Measurements from ENCODE around the gene PLEKHA3.

PLEKHA3 gene

GRCh38 chr2:178528647-178529046 is 48.4 kb downstream of the PLEKHA3 start:
- no peak overlapping the region for H3K4me3 ChIP-seq (ENCODE audit: low read depth, low read length)
- DNase-seq (ENCODE audit: low read depth) = no peak
- TF ChIP-seq CTCF (IDR thresholded peaks at IDR 0.05; ENCODE audit: low read depth, low read length, missing control alignments) = no peak

- DNase-seq (ENCODE audit: low read depth) = no peak
- no peak overlapping the region for H3K4me3 ChIP-seq (ENCODE audit: low read depth, low read length)
- TF ChIP-seq CTCF (IDR thresholded peaks at IDR 0.05; ENCODE audit: low read depth, low read length, missing control alignments) = no peak
Observed at GRCh38 chr2:178529194-178529593, 48.9 kb downstream of the PLEKHA3 start.

- no peak overlapping the region for H3K4me3 ChIP-seq (ENCODE audit: low read depth, low read length)
- no peak for TF ChIP-seq CTCF (IDR thresholded peaks at IDR 0.05; ENCODE audit: low read depth, low read length, missing control alignments)
Observed at GRCh38 chr2:178530131-178530530, 49.9 kb downstream of the PLEKHA3 start.

GRCh38 chr2:178530625-178531142 is 50.4 kb downstream of the PLEKHA3 start:
- TF ChIP-seq CTCF (IDR thresholded peaks at IDR 0.05; ENCODE audit: low read depth, low read length, missing control alignments) = no peak
- H3K4me3 ChIP-seq (ENCODE audit: low read depth, low read length) = peak overlapping the region; percentile 37

More at GRCh38 chr2:178530131-178530530, 49.9 kb downstream of the PLEKHA3 start:
- DNase-seq (ENCODE audit: low read depth) = no peak

GRCh38 chr2:178531168-178531567 is 50.9 kb downstream of the PLEKHA3 start:
- H3K4me3 ChIP-seq (ENCODE audit: low read depth, low read length) = peak overlapping the region; percentile 37
- DNase-seq (ENCODE audit: low read depth) = no peak
- TF ChIP-seq CTCF (IDR thresholded peaks at IDR 0.05; ENCODE audit: low read depth, low read length, missing control alignments) = no peak

More at GRCh38 chr2:178530625-178531142, 50.4 kb downstream of the PLEKHA3 start:
- DNase-seq (ENCODE audit: low read depth) = peak; percentile 89

GRCh38 chr2:178536037-178536436 is 55.8 kb downstream of the PLEKHA3 start:
- DNase-seq (ENCODE audit: low read depth) = no peak
- no peak for TF ChIP-seq CTCF (IDR thresholded peaks at IDR 0.05; ENCODE audit: low read depth, low read length, missing control alignments)
- H3K4me3 ChIP-seq (ENCODE audit: low read depth, low read length) = no peak overlapping the region

- no peak for TF ChIP-seq CTCF (IDR thresholded peaks at IDR 0.05; ENCODE audit: low read depth, low read length, missing control alignments)
- H3K4me3 ChIP-seq (ENCODE audit: low read depth, low read length) = no peak overlapping the region
- no peak for DNase-seq (ENCODE audit: low read depth)
Observed at GRCh38 chr2:178542161-178542560, 61.9 kb downstream of the PLEKHA3 start.

Data from GM12864 (cell line).